LNCaP clone FGC (cell line): ENCODE data around the gene CMTM2.

Experiments
- DNase-seq: peaks from one replicate; pipeline ENCODE4 v3.0.0-alpha.2; 2011; ENCODE audit warnings: low read depth
- H3K4me3 ChIP-seq: 2 replicates; pipeline ENCODE4 v1.5.1; 2011; ENCODE audit warnings: mild to moderate bottlenecking, low read depth, low read length, control low read depth
- TF ChIP-seq, protein P1 (sequence below): IDR thresholded peaks from 2 replicates; pipeline ENCODE4 v1.5.1; 2012; ENCODE audit warnings: mild to moderate bottlenecking; ENCODE audit not compliant: control insufficient read depth, insufficient read depth; ENCODE audit errors: extremely low read depth

The CMTM2 gene

DNA sequence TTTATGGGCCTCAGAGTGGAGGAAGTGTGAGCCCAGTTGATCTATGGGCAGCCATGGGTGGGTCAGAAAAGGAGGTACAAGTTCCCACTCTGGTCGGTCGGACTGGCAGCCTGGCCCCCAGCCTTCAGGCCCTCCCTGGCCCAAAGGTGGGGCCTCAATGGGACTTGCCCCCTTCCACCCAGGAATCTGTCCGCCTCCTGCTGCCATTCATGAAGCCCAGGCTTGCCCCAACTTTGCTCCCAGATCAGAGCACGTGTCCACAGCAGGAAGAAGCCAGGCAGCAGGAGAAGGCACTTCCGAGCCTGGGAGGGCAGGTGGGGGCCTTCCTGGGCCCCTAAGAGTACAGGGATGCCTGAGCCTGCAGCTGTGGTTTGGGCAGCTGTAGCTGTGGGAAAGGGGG is 22.2 kb downstream of the CMTM2 start:
- H3K4me3 ChIP-seq: no peak overlapping the region
- TF ChIP-seq, protein P1, sequence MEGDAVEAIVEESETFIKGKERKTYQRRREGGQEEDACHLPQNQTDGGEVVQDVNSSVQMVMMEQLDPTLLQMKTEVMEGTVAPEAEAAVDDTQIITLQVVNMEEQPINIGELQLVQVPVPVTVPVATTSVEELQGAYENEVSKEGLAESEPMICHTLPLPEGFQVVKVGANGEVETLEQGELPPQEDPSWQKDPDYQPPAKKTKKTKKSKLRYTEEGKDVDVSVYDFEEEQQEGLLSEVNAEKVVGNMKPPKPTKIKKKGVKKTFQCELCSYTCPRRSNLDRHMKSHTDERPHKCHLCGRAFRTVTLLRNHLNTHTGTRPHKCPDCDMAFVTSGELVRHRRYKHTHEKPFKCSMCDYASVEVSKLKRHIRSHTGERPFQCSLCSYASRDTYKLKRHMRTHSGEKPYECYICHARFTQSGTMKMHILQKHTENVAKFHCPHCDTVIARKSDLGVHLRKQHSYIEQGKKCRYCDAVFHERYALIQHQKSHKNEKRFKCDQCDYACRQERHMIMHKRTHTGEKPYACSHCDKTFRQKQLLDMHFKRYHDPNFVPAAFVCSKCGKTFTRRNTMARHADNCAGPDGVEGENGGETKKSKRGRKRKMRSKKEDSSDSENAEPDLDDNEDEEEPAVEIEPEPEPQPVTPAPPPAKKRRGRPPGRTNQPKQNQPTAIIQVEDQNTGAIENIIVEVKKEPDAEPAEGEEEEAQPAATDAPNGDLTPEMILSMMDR: no peak
- no peak for DNase-seq

DNA sequence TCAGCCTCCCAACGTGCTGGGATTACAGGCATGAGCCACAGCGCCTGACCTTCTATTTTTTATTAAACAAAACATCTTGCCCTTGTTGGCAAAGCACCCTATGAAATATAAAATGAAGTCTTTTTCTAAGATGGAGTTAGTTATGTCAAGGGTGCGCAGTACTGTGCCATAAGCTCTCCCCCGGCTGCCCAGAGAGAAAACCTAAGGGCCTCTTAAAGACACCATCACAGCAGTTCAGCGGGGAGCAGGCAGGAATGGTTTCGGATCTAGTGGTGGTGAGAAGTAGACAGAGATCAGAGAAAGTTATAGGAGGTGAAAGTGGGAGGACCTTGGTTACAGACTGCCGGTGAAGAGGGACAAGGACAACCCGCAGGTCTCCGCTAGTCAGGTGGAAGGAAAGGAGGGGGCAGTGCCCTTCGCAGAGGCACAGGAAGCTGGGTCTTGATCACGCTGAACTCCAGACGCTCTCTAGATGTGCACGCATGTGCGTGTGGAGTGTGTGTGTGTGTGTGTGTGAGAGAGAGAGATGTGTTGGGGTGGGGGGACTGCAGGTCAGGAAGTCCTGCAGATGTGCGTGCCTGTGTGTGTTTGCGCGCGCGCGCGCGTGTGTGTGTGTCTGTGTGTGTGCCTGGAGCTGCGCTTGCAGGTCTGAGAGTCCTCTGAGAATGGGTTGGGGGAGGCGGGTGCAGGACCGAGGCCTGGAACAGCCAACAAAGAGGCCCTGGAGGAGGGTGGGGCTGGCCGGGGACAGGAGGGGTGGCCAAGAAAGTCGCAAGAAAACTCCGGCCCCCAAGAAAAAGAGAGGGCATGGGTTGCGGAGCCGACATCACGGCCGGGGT is 24.5 kb downstream of the CMTM2 start:
- no peak for DNase-seq
- no peak overlapping the region for H3K4me3 ChIP-seq
- TF ChIP-seq, protein P1: no peak

DNA sequence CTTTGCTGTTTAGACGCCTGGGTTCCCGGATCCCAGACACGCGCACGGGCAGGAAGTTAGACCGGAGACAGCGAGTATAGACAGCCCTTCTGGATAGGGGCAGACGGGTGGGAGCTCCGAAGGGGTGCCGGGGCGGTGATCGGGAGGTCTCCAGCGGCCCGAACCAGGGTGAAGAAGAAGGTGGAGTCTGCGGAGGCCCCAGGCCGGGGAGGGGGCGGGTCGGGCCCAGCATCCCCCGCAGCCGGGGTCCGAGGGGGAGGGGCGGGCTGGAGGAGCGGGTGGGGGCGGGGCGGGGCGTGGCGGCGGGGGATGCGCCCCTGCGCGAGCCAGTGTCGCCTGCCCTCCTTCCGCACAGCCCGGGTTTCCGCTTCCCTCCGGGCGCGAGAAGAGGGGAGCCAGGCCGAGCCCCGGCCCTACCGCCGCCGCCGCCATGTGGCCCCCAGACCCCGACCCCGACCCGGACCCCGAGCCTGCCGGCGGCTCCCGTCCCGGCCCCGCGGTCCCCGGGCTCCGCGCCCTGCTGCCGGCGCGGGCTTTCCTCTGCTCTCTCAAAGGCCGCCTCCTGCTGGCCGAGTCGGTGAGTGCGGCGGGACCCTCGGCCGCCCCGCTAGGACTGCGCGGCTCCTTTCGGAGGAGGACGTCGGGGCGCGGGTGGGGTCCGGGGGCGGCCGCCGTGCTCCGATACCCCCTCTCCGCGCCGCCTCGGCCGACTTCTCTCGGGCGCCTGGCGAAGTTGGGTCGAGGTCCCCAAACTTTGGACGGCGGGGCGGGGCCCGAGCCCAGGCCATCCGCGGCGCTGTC is 25.3 kb downstream of the CMTM2 start, which contains the start of gene CMTM3:
TSS of gene CMTM3 (plus strand) at position 329 of the 801 bp plus-strand sequence. CDS start at position 431, 102 bp downstream.
- no peak within 1 kb of the TSS for H3K4me3 ChIP-seq
- TF ChIP-seq, protein P1: peak; percentile 63
- DNase-seq: no peak

DNA sequence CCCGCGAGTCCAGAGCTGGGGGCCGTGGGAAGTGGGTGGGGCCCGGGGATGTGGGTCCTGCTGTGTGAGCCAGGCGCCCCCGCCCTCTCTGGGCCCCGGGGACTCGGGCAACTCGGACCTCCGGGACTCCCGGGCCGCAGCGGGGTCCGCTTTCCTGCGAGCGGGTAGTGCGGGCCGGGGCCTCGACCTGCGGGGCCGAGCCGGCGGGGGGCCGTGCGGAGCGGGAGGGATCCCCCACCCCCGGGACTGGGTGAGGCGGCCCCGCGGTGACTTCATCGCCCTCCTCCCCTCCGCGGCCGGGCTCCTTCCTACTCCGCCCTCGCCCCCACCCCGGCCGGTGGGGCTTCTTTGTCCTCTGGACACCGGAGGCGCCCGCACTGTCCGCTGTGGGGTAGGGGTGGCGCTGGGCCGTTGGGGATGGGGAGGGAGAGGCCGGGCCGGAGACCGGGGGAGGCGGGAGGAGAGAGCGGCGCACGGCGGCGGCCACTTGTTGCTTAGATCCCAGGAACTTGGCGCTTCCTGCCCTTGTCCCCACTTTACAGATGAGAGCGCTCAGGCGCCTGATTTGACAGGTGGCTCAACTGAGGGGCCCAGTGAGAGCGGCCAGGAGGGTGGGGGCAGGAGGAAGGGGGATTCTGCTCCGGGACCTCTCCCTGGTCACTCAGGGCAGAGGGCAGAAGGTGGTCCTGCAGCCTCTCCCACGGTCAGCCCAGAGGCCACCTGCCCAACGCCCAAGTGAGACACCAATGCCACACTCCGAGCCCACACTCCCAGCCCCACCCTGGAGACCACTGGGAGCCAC is 26.1 kb downstream of the CMTM2 start:
- H3K4me3 ChIP-seq: no peak overlapping the region
- TF ChIP-seq, protein P1: no peak
- no peak for DNase-seq

DNA sequence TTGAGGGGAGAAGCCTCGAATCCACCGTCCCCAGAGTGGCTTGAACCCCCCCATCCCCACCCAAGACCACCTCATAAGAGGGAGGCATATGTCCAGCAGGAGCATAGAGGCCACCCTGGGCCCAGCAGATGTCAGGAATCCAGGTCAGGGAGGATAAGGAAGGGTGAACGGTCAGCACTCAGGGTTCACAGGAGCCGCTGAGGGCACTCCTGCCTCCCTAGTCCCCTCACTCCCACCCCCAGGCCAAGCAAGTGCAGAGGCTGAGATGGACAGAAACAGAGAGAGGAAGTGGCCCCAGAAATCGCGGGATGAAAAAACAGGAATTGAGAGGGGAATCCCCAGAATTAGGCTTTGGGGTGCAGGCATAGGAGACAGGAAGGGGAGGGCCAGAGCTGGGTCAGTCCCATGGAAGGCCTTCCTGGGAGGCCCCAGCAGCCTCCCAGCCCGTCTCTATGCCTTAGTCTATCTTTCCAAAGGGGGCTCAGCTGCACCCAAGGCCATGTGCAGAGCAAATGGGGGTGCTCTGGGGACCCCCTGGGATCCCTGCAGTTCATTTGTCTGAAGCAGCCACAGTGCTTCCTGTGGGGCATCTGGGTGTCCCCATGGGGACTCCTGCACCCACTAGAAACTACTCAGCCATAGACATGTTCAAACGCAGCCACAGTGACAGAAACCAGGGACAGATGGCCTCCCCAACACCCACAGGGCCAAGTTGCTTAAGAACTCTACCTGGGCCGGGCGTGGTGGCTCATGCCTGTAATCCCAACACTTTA is 26.9 kb downstream of the CMTM2 start:
- DNase-seq: no peak
- no peak overlapping the region for H3K4me3 ChIP-seq
- TF ChIP-seq, protein P1: no peak
